HG03354 (cell line): ENCODE measurements around the gene PROSER2.

Experiments used
- ATAC-seq: cut with Tn5 transposase; IDR thresholded peaks from one replicate; pipeline ENCODE4 v1.9.1; 2021; ENCODE audit warnings: mild to moderate bottlenecking; ENCODE audit not compliant: unreplicated experiment, poor library complexity, severe bottlenecking

PROSER2 gene

GRCh38 chr10:11898033-11898371, 74.8 kb downstream of the PROSER2 start:
- no peak for ATAC-seq

GRCh38 chr10:11898372-11899066, 75.4 kb downstream of the PROSER2 start:
- no peak for ATAC-seq

- no peak for ATAC-seq
Observed at GRCh38 chr10:11899067-11899876, 76.1 kb downstream of the PROSER2 start.

GRCh38 chr10:11901036-11901301, 77.8 kb downstream of the PROSER2 start:
- no peak for ATAC-seq

GRCh38 chr10:11901454-11901832, 78.3 kb downstream of the PROSER2 start:
- ATAC-seq, result no peak

- ATAC-seq, result no peak
Observed at GRCh38 chr10:11901833-11902475, 78.8 kb downstream of the PROSER2 start.

GRCh38 chr10:11902646-11903045, 79.5 kb downstream of the PROSER2 start:
- no peak for ATAC-seq

GRCh38 chr10:11906714-11907113, 83.6 kb downstream of the PROSER2 start:
- ATAC-seq, result no peak

GRCh38 chr10:11907914-11908313, 84.8 kb downstream of the PROSER2 start:
- no peak for ATAC-seq

GRCh38 chr10:11908536-11908935, 85.4 kb downstream of the PROSER2 start:
- no peak for ATAC-seq

GRCh38 chr10:11908991-11909390, 85.8 kb downstream of the PROSER2 start:
- no peak for ATAC-seq

GRCh38 chr10:11909618-11910017, 86.5 kb downstream of the PROSER2 start:
- no peak for ATAC-seq

GRCh38 chr10:11910102-11910501, 86.9 kb downstream of the PROSER2 start:
- no peak for ATAC-seq

GRCh38 chr10:11913079-11913641, 90.0 kb downstream of the PROSER2 start:
- no peak for ATAC-seq

GRCh38 chr10:11918384-11918783, 95.2 kb downstream of the PROSER2 start:
- no peak for ATAC-seq

- no peak for ATAC-seq
Observed at GRCh38 chr10:11919271-11919670, 96.1 kb downstream of the PROSER2 start.
